GM19438 (cell line): ENCODE results near the gene IFITM1.
A peak's percentile ranks its signal among the peaks of the same experiment; 100 is the strongest.

Experiments used
- ATAC-seq: cut with Tn5 transposase; IDR thresholded peaks from one replicate; pipeline ENCODE4 v1.9.1; 2021; ENCODE audit warnings: low read depth; ENCODE audit not compliant: unreplicated experiment

The IFITM1 gene

DNA sequence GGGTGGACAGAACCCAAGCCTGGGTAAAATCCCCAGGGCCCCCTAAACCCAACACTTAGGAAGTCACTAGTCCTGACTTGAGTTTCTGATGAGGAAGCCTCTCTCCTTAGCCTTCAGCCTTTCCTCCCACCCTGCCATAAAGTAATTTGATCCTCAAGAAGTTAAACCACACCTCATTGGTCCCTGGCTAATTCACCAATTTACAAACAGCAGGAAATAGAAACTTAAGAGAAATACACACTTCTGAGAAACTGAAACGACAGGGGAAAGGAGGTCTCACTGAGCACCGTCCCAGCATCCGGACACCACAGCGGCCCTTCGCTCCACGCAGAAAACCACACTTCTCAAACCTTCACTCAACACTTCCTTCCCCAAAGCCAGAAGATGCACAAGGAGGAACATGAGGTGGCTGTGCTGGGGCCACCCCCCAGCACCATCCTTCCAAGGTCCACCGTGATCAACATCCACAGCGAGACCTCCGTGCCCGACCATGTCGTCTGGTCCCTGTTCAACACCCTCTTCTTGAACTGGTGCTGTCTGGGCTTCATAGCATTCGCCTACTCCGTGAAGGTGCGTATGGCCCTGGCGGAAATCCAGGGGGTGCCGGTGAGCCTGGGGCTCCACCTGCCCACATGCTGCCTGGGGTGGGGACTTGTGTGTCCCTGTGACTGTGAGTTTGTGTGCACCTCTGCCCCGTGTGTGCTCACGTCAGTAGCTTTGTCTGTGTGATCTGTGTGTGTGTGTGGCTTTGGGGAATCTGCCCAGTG lies at the start of gene IFITM1:
TSS of gene IFITM1 (plus strand) at position 254 of the 767 bp plus-strand sequence. CDS start at position 385, 131 bp downstream.
- peak; percentile 41 for ATAC-seq

DNA sequence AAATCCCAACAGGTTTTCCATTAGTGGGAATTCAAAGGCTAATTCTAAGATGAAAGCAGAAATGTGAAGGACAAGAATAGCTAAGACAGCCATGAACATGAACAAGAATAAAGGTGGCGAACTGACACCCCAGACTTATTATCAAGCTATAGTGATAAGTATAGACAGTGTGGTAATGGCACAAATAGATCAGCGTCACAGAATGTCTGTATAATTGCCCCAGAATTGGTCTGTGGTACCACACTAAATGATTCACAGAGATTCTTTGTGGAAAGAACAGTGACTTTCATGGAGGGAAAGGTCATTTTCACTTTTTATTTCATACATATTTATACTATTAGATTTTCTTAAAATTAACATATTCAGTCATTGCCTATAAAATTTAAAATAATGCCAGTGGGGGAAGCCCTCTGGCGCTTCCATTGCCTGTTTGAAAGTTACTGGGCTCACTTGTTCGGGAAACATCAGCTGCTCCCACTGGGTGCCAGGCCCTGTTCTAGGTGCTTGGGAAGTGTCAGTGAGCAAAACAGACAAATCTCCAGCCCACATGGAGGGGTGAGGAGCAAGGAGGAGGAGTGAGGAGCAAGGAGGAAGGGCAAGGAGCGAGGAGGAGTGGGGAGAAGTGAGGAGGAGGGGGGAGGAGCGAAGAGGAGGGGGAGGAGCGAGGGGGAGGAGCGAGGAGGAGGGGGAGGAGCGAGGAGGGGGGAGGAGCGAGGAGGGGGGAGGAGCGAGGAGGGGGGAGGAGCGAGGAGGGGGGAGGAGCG lies 47.0 kb upstream of the IFITM1 start:
- ATAC-seq: no peak

- ATAC-seq: no peak
These were observed 46.3 kb upstream of the IFITM1 start for GRCh38 chr11:267491-267994.

DNA sequence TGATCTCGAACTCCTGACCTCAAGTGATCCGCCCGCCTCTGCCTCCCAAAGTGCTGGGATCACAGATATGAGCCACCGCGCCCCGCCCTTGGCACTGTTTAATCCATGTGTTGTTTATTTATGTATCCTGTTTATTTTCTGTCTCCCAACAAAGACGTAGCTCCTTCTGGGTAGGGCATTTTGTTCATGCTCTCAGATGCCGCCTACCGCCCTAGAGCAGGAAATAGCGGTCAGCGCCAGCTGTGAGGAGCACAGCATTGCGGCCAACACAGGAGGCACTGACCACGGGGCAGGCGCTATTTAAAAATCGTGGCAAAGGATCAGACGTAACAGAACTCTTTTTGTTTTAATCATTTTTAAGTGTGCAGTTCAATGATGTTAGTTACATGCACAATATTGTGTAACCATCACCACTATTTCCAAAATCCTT lies 45.1 kb upstream of the IFITM1 start:
- peak; percentile 48 for ATAC-seq

DNA sequence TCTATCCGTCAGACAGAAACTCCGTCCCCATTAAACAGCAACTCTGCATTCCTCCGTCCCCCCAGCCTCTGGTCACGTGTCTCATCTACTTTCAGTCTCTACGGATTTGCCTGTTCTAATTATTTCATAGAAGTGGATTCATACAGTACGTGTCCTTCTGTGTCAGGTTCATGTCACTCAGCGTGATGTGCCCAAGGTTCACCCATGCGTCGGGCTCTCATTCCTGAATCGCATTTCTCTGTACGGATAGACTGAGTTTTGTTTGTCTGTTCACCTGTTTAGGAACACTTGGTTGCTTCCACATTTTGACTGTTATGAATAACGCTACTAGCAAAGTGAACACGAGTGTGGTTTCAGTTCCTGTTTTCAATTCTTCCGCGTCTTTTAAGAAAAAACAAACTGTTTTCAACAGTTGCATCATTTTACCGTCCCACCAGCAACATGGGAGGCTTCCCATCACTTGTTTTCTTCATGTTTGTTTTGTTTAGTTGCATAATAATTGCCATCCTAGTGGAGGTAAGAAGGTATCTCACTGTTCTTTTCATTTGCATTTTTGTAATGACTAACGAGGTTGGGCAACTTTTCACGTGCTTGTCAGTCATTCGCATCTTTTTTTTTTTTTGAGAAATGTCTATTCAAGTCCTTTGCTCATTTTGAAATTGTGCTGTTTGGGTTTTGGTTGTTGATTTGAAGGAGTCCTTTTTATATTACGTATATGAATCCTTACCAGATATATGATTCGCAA lies 44.5 kb upstream of the IFITM1 start:
- ATAC-seq: peak; percentile 60

DNA sequence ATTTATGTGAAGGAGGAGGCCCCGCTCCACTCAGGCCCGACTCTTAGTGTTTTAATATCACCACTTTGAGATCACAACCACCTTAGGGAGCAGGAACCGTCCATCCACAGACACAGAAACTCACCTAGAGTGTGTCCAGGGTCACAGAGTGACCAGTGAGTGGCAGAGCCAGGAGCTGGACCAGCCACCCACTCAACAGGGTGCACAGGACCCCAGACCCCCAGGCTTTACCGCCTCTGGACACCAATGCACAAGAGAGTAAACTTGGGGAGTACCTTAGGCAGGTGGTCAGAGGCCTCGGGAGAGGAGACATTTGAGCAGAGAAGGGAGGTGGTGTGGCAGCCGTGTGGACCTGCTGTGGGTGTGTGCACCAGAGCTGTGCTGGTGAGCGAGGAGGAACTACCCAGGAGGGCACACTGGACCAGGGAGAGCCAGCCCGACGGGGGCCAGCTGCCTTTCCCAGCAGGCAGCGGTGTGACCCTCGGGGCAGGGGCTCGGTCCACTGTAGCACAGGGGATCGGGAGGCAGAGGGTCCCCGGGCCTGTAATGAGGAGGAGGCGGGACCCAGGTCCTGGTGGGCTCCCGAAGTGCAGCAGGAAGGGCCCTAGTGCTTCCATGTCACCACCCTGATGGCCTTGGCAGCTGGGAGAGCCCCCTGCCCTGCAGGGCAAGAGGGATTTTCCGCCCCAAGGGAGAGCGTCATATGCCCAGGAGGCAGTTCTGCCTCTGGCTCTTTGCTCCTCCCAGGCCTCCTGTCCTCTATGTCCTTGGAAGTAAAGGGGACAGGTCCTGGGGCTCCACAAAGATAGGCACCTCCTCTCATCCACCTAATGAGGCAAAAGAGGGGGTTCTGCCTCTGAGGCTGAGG lies 43.2 kb upstream of the IFITM1 start:
- no peak for ATAC-seq

- ATAC-seq: no peak
These were observed 42.5 kb upstream of the IFITM1 start for GRCh38 chr11:271319-271715.

DNA sequence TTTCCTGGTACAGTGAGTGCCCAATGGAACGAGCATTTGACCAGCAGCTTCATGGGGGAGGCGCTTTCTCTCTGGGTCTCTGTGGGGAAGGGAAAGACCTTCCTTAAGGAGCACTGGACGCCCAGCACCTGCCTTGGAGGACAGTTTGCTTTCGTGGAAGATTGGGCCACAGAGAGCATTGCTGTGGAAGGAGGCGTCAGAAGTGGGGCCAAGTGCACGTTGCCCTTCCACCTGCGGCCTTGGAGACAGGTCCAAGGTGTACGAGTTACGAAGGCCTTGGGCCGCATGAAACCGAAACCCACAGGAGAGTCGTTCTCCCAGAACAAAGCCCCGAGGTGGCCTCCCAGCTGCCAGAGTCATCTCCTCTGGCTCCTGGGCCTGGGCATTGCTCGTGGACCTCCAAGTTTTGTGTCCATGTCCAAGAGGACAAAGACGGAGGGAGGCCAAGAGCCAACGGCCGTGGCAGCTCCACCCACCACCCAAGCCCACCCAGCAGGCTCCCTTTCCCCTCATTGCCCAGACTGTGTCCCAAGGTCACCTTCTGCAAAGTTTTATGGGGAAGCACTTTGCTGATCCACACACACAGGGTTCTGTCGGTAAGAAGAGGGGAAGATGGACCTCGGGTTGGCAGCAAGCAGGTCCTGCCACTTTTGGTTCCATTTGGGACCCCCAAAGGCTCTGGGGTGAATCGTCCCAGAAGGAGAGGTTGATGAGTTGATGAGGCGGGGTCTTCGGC lies 41.5 kb upstream of the IFITM1 start:
- no peak for ATAC-seq

DNA sequence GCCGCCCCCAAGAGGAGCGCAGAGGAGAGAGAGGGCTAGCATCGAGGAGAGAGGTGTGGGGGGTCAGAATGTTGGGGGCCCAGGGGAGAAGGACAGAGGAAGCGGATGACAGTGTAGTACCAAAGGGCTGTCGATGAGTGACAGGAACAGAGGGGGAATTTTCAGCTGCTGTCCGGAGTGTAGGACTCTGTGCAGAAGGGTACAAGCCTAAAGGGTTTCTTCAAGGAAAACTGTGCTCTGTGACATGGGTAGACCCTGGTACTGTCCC lies 41.0 kb upstream of the IFITM1 start:
- ATAC-seq: no peak

- ATAC-seq: no peak
These were observed 37.6 kb upstream of the IFITM1 start for GRCh38 chr11:276219-276618.

GRCh38 chr11:278001-278951 lies 35.6 kb upstream of the IFITM1 start, which contains the start of gene NLRP6:
Gene NLRP6, plus strand, starts transcription at chr11:278407. Its CDS starts 163 bp downstream, at chr11:278570.
- ATAC-seq: no peak

DNA sequence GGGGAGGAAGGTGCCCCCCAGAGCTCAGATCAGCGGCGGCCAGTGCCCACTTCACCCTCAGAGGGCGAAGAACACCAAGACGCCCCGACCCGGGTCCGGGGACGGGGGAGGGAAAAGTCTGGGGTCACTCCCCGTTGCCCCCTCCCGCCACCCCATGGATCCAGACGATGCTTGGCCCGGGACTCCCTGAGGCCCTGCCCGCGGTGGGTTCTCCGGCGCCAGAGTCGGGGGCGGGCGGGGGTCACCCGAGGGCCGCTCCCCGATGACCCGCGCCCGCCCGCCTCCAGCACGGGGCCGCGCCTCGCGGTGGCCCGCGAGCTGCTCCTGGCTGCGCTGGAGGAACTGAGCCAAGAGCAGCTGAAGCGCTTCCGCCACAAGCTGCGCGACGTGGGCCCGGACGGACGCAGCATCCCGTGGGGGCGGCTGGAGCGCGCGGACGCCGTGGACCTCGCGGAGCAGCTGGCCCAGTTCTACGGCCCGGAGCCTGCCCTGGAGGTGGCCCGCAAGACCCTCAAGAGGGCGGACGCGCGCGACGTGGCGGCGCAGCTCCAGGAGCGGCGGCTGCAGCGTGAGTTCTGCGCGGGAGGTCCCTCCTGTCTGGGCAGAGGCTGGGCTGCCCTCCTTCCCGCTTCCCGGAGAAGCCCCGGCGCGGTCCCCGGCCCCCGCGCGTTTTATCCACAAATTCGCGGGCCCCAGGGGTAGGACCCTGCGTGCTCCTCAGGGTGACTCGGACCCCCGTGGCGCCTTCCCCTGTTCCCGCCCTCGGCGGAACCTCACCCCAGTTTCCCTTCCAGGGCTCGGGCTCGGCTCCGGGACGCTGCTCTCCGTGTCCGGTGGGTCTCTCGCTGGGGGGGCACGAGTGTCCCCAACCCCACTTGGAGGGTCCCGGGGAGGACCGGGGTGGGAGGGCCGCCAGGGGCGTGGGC lies 34.5 kb upstream of the IFITM1 start:
- no peak for ATAC-seq

DNA sequence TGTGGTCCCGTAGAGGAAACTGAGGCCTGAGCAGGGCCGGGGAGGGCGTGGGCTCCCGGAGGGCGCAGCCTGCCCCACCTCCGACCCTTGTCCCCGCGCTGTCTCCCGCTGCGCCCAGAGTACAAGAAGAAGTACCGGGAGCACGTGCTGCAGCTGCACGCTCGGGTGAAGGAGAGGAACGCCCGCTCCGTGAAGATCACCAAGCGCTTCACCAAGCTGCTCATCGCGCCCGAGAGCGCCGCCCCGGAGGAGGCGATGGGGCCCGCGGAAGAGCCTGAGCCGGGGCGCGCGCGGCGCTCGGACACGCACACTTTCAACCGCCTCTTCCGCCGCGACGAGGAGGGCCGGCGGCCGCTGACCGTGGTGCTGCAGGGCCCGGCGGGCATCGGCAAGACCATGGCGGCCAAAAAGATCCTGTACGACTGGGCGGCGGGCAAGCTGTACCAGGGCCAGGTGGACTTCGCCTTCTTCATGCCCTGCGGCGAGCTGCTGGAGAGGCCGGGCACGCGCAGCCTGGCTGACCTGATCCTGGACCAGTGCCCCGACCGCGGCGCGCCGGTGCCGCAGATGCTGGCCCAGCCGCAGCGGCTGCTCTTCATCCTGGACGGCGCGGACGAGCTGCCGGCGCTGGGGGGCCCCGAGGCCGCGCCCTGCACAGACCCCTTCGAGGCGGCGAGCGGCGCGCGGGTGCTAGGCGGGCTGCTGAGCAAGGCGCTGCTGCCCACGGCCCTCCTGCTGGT lies 33.7 kb upstream of the IFITM1 start:
- no peak for ATAC-seq

- ATAC-seq: no peak
These were observed 32.9 kb upstream of the IFITM1 start for GRCh38 chr11:280706-281485.

DNA sequence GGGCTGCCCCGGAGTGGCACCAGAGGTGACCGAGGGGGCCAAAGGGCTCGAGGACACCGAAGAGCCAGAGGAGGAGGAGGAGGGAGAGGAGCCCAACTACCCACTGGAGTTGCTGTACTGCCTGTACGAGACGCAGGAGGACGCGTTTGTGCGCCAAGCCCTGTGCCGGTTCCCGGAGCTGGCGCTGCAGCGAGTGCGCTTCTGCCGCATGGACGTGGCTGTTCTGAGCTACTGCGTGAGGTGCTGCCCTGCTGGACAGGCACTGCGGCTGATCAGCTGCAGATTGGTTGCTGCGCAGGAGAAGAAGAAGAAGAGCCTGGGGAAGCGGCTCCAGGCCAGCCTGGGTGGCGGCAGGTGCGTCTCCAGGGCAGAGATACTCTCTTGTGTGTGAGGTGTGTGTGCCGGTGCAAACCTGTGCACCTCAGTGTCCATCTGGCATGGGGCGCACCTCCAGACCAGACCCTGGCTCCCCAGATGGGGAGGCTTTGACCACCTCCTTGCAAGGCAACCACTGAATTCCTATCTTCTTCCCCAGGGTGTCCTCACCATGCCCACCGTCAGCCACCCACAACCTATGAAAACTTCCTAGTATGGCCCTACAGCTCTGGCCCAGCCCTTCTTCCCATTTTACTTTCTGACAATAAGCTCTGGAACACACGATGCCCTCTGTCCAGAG lies 32.2 kb upstream of the IFITM1 start:
- no peak for ATAC-seq
